Loucy (cell line): ENCODE results near the gene POC1B.

ENCODE experiments used
- H2AFZ ChIP-seq: fragments of 200-600 bp; sonication (generic); 2 replicates; pipeline ENCODE4 v1.6.0; 2016; ENCODE audit warnings: antibody characterized with exemption, mild to moderate bottlenecking, low read length, moderate library complexity
- H3F3A ChIP-seq: fragments of 200-600 bp; 2 replicates; pipeline ENCODE4 v1.6.0; 2016; ENCODE audit warnings: antibody characterized with exemption, low read depth, mild to moderate bottlenecking
- H3K27me3 ChIP-seq: fragments of 200-600 bp; sonication (generic); 2 replicates; pipeline ENCODE4 v1.6.1; 2014; ENCODE audit warnings: low read length, mild to moderate bottlenecking; ENCODE audit not compliant: insufficient read depth, poor library complexity, severe bottlenecking
- H3K36me3 ChIP-seq: fragments of 200-600 bp; sonication (generic); 2 replicates; pipeline ENCODE4 v1.6.1; 2016; ENCODE audit warnings: low read length; ENCODE audit not compliant: insufficient read depth
- H3K4me1 ChIP-seq: fragments of 200-600 bp; sonication (generic); 2 replicates; pipeline ENCODE4 v1.5.1; 2014; ENCODE audit warnings: low read length, mild to moderate bottlenecking; ENCODE audit not compliant: insufficient read depth, poor library complexity, severe bottlenecking
- H3K4me2 ChIP-seq: fragments of 200-600 bp; sonication (generic); 2 replicates; pipeline ENCODE4 v1.6.0; 2014; ENCODE audit warnings: antibody characterized with exemption, low read length, low read depth, mild to moderate bottlenecking; ENCODE audit not compliant: poor library complexity, severe bottlenecking
- H3K4me3 ChIP-seq: fragments of 200-600 bp; sonication (generic); 2 replicates; pipeline ENCODE4 v1.5.1; 2014; ENCODE audit warnings: low read length, mild to moderate bottlenecking, mixed read lengths; ENCODE audit not compliant: poor library complexity, severe bottlenecking
- H3K79me2 ChIP-seq: fragments of 200-600 bp; sonication (generic); 2 replicates; pipeline ENCODE4 v1.6.1; 2014; ENCODE audit warnings: low read length; ENCODE audit not compliant: insufficient read depth
- H3K9ac ChIP-seq: fragments of 200-600 bp; sonication (generic); 2 replicates; pipeline ENCODE4 v1.6.0; 2014; ENCODE audit warnings: mild to moderate bottlenecking, low read depth, low read length, moderate library complexity; ENCODE audit not compliant: poor library complexity, severe bottlenecking
- H3K9me2 ChIP-seq: fragments of 200-600 bp; sonication (generic); replicated peaks from 2 replicates; pipeline ENCODE4 v1.6.1; 2016; ENCODE audit warnings: low read depth, low read length, mixed read lengths
- H3K9me3 ChIP-seq: fragments of 200-600 bp; sonication (generic); 2 replicates; pipeline ENCODE4 v1.6.1; 2014; ENCODE audit warnings: mild to moderate bottlenecking, antibody characterized with exemption, low read length, low read depth; ENCODE audit not compliant: insufficient read depth
- H4K20me1 ChIP-seq: fragments of 200-600 bp; sonication (generic); 2 replicates; pipeline ENCODE4 v1.6.0; 2014; ENCODE audit warnings: antibody characterized with exemption, low read length, mild to moderate bottlenecking; ENCODE audit not compliant: insufficient read depth, poor library complexity, severe bottlenecking
- EZH2phosphoT487 ChIP-seq: fragments of 200-600 bp; IDR thresholded peaks from 2 replicates; pipeline ENCODE4 v1.6.1; 2018; ENCODE audit warnings: antibody characterized with exemption, mild to moderate bottlenecking, moderate library complexity, borderline replicate concordance
- TF ChIP-seq, protein P1 (sequence below): fragments of 200-600 bp; sonication (generic); conservative IDR thresholded peaks from 2 replicates; pipeline ENCODE4 v1.5.1; 2014; ENCODE audit warnings: mild to moderate bottlenecking, antibody characterized with exemption, low read length

The POC1B gene

GRCh38 chr12:89484470-89484869 lies 41.4 kb downstream of the POC1B start:
- H3K36me3 ChIP-seq = no peaks in the 10 kb centered on the region; the same call in 1 of the 2 replicates
- no peaks in the 10 kb centered on the region for H4K20me1 ChIP-seq
- no peaks in the 10 kb centered on the region for H3K4me1 ChIP-seq
- H3K9me3 ChIP-seq = no peaks in the 10 kb centered on the region
- H3K79me2 ChIP-seq = no peaks in the 10 kb centered on the region
- no peak overlapping the region for H3K9ac ChIP-seq
- no peak overlapping the region for H2AFZ ChIP-seq
- no peaks in the 10 kb centered on the region for H3F3A ChIP-seq
- no peaks in the 10 kb centered on the region for H3K9me2 ChIP-seq
- H3K4me3 ChIP-seq = no peak overlapping the region
- H3K27me3 ChIP-seq = no peaks in the 10 kb centered on the region
- TF ChIP-seq EZH2phosphoT487 = no peak
- TF ChIP-seq, protein P1, sequence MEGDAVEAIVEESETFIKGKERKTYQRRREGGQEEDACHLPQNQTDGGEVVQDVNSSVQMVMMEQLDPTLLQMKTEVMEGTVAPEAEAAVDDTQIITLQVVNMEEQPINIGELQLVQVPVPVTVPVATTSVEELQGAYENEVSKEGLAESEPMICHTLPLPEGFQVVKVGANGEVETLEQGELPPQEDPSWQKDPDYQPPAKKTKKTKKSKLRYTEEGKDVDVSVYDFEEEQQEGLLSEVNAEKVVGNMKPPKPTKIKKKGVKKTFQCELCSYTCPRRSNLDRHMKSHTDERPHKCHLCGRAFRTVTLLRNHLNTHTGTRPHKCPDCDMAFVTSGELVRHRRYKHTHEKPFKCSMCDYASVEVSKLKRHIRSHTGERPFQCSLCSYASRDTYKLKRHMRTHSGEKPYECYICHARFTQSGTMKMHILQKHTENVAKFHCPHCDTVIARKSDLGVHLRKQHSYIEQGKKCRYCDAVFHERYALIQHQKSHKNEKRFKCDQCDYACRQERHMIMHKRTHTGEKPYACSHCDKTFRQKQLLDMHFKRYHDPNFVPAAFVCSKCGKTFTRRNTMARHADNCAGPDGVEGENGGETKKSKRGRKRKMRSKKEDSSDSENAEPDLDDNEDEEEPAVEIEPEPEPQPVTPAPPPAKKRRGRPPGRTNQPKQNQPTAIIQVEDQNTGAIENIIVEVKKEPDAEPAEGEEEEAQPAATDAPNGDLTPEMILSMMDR = no peak
- H3K4me2 ChIP-seq = no peak overlapping the region

- Histone ChIP-seq H3K79me2 (no peaks in the 10 kb centered on the region), H3F3A (no peaks in the 10 kb centered on the region), H4K20me1 (no peaks in the 10 kb centered on the region), H3K9me2 (no peaks in the 10 kb centered on the region), H3K4me3 (no peak overlapping the region), H3K9ac (no peak overlapping the region), H3K9me3 (no peaks in the 10 kb centered on the region), H3K4me2 (no peak overlapping the region), H3K36me3 (no peaks in the 10 kb centered on the region; the same call in 1 of the 2 replicates), H3K27me3 (no peaks in the 10 kb centered on the region), H3K4me1 (no peaks in the 10 kb centered on the region), H2AFZ (no peak overlapping the region)
- TF ChIP-seq, protein P1 = no peak
- TF ChIP-seq EZH2phosphoT487 = no peak
Measured at GRCh38 chr12:89481213-89481914, 44.5 kb downstream of the POC1B start.

DNA sequence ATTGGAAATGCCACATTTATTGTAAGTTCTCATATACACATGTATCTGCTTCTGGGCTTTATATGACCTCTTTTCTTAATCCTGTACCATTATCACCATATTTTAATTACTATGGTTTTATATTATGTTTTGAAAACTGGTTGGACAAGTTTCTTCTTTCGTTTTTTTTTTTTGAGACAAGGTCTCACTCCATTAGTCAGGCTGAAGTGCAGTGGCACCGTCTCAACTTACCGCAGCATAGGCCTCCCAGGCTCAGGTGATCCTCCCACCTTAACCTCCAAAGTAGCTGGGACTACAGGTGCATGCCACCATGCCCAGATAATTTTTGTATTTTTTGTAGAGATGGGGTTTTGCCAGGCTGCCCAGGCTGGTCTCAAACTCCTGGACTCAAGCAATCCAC lies 45.9 kb downstream of the POC1B start:
- Histone ChIP-seq H3K4me1 (no peaks in the 10 kb centered on the region), H3K4me2 (no peak overlapping the region), H3K9me2 (no peaks in the 10 kb centered on the region), H3F3A (no peaks in the 10 kb centered on the region), H4K20me1 (no peaks in the 10 kb centered on the region), H3K36me3 (no peaks in the 10 kb centered on the region; the same call in 1 of the 2 replicates), H3K79me2 (no peaks in the 10 kb centered on the region), H3K9ac (no peak overlapping the region), H3K27me3 (no peaks in the 10 kb centered on the region), H3K9me3 (no peaks in the 10 kb centered on the region), H2AFZ (no peak overlapping the region), H3K4me3 (no peak overlapping the region)
- TF ChIP-seq, protein P1 = no peak
- TF ChIP-seq EZH2phosphoT487 = no peak
